ENCODE data around the gene GNAS-AS1.
A peak's percentile ranks its signal among the peaks of the same experiment; 100 is the strongest.

The GNAS-AS1 gene

DNA sequence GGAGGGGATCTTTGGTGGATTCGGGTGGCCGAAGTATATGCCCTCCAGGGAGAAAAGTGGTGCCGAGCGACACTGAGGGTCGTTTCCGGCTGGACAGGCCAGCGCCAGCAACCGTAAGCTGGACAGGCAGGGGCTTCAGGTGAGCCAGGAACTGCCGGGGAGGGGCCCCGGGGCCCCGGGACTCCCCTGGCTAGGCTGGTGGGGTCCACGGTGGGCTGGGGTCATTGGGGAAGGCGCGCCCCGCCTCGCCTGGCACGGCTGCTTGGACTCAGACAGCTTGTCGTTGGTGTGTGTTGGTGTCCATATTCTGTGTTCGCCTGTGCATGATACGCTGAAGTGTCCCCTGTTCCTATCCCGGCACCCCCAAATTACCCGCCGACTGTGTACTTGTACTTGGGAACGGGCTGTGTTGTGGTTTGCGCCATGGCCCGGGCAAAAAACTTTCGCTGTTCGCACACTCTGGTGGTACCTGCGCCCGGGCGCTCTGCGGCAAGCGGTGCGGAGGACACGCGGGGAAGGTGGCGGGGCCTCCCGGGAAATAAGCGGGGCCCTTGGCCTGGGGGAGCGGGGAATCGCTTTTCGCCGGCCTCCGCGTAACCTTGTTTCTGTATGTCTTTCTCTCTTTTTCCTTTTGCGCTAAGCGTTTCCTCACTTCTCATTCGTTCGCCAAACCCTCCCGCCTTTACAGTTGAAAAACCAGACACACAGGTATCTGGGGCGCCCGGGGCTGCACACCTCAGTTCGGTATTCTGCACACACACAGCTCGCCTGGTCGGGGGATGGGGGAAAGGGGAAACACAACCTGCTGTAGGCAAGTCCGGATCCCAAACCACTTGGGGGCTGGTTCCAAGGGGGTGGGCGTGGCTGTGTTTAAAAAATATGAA is 5.0 kb upstream of the GNAS-AS1 start:
- no peak for DNase-seq

DNA sequence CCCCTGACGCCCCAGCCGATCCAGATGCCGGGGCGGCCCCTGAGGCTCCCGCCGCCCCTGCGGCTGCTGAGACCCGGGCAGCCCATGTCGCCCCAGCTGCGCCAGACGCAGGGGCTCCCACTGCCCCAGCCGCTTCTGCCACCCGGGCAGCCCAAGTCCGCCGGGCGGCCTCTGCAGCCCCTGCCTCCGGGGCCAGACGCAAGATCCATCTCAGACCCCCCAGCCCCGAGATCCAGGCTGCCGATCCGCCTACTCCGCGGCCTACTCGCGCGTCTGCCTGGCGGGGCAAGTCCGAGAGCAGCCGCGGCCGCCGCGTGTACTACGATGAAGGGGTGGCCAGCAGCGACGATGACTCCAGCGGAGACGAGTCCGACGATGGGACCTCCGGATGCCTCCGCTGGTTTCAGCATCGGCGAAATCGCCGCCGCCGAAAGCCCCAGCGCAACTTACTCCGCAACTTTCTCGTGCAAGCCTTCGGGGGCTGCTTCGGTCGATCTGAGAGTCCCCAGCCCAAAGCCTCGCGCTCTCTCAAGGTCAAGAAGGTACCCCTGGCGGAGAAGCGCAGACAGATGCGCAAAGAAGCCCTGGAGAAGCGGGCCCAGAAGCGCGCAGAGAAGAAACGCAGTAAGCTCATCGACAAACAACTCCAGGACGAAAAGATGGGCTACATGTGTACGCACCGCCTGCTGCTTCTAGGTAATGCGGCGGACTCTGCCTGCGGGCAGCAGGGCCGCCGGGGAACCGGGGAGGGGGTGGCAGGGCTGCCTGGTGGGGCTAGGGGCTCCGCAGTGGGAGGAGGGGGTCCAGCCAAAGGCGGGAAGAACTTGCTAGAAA is 4.2 kb upstream of the GNAS-AS1 start:
- no peak for DNase-seq

DNA sequence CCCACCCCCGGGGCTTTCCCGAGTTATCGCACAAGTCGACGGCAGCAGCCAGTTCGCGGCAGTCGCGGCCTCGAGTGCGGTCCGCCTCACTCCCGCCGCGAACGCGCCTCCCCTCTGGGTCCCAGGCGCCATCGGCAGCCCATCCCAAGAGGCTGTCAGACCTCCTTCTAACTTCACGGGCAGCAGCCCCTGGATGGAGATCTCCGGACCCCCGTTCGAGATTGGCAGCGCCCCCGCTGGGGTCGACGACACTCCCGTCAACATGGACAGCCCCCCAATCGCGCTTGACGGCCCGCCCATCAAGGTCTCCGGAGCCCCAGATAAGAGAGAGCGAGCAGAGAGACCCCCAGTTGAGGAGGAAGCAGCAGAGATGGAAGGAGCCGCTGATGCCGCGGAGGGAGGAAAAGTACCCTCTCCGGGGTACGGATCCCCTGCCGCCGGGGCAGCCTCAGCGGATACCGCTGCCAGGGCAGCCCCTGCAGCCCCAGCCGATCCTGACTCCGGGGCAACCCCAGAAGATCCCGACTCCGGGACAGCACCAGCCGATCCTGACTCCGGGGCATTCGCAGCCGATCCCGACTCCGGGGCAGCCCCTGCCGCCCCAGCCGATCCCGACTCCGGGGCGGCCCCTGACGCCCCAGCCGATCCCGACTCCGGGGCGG is 3.4 kb upstream of the GNAS-AS1 start:
- no peak for DNase-seq

DNA sequence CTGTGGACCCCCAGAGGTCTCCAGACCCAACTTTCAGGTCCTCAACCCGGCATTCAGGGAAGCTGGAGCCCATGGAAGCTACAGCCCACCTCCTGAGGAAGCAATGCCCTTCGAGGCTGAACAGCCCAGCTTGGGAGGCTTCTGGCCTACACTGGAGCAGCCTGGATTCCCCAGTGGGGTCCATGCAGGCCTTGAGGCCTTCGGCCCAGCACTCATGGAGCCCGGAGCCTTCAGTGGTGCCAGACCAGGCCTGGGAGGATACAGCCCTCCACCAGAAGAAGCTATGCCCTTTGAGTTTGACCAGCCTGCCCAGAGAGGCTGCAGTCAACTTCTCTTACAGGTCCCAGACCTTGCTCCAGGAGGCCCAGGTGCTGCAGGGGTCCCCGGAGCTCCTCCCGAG is 2.8 kb upstream of the GNAS-AS1 start:
- DNase-seq: no peak

DNA sequence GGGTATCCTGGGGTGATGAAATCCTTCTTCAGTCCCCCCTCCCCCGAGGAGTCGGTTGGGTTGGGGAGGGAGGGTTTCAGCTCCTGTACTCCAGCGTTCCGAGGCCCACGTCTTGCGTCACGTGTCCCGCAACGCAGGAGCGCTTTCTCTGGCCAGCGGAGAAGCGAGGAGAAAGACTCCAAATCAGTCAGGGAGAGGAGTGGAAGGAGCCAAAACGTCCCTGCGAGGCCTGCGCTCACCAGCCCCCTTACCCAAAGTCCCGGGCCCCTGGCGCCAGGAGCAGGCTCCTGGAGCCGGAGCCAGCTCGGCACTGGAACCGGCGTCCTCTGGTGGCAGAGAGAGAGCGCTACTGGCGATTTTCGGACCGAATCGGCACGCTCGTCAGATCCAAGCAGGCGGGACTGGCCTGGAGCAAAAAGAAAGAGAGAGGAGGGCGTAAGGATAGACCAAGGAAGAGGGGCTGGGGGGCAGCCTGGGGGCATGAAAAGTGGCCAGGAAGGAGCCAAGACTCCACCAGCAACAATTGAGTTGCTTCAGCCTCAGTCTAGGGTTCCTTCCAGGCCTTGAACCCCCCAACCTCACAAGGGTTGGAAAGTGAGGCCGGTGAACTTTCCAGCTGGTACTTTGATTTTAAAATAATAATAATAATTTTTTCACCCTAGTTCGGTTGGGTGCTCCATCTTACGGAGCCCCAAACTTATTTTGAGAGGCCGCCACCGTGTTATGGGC is 2.0 kb upstream of the GNAS-AS1 start, which contains the start of gene GNAS:
TSS of gene GNAS (plus strand) at position 174 of the 729 bp plus-strand sequence.
- peak; percentile 12 to 43 (median 32) for DNase-seq

DNA sequence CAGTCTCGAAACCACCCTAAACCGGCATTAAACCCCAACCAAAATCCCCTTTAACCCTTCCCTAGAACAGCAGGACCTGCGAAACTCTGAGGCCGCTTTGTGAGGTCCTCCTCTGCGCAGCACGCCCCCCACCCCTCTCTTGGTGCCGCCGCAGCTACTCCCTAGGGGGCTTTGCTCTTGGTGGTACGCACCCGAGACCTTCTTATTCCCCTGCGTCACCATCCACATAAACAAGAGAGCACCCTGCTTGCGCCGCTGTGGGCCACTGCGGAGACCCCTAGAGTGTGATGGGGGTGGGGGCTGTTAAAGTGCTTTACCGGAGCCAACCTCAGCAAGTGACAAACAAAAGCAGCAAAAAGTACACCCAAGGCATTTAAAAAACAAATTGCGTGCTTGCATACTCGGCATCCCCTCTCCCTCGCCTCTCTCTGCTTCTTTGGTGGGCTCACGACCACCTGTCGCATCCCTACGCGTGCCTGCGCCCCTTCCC is 1.3 kb upstream of the GNAS-AS1 start:
- DNase-seq: no peak

DNA sequence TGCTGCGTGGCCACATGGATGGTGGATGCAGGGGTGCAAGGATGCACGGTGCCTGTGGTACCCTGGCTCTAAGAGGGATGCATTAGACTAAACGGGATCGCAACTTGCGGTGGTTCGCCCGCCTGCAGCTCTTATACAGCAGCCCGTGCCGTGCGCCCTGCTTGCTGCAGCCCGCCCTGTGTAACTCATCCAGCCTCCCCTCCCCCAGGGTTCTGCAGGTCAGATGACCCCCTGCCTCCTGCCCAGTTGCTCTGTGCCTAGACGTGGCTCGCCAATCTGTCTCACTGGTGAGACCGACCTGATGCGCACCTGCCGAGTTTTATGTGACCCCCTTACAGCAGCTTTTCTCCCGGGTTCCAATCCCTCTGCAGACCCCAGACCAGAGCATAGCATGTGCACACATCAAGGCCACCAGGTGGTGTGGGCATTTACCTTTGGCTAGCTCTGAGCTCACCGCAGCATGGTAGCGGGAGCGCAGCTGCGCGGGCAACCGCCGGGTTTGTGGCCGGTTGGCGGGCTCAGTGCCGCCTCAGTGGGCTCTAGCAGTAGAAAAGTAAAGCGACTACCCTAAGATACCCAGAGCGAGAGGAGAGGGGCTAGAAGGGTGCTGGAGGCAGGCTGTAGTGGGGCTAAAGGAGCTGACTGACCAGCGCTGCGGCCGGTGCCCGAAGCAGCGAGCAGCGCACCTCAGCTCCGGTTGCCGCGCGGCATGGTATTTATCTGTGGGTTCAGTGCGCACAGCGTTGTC is 693 bp upstream of the GNAS-AS1 start:
- DNase-seq: no peak

DNA sequence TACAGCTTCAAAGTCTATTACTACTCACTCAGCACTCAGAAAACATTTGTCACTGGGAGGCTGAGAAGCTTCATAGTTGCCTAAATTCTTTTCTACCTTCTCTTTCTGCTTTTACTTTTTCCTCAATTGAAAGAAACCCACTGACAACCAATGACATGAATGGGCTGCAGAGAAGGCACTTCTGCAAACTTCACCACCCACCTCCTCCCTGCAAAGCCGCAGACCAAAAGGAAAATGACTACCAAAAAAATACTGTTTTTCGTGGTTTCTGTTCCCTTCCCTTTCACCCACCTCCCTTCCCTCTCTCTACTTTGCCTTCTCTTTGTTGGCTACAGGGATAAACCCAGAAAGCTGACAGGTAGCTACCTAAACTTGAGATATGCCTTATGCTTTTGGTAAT is 3.2 kb downstream of the GNAS-AS1 start:
- DNase-seq: no peak

DNA sequence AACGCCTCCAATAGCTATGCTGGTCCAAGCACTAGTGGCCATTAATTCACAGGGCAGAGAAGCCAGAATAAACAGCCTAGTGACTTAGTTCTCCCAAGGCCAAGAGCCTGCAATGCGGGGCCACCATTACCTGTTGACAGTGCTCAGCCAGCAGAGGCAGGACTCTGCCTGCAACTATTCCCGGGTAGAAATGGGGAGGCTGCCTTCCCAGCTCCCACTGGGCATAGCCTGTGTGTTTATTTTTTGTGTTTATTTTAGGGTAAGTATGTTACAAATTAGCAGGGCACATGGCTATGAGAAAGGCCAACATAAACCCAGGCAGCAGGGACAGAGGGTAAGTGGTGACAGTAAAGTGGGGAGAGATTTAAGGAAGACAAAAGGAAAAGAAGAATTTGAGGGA is 5.0 kb downstream of the GNAS-AS1 start:
- no peak for DNase-seq

DNA sequence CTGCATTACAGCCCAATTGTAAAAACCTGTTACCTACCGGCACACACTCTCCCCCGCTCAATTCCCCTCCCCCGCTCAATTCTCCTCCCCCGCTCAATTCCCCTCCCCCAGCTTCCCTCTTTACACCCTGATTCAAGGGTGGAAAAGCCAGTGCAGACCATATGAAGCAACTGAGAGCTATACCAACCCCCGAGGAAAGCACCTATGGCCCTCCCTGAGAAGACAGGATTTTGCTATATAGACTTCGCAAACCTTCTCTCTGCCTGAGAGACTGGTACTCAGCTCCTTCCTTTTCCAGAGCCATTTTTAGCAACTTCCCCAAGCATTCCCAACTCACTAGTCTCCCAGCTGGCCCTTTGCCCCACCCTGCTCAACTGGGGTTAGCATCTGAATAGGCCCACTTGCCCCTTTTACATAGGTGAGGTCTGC is 7.6 kb downstream of the GNAS-AS1 start:
- DNase-seq: no peak

DNA sequence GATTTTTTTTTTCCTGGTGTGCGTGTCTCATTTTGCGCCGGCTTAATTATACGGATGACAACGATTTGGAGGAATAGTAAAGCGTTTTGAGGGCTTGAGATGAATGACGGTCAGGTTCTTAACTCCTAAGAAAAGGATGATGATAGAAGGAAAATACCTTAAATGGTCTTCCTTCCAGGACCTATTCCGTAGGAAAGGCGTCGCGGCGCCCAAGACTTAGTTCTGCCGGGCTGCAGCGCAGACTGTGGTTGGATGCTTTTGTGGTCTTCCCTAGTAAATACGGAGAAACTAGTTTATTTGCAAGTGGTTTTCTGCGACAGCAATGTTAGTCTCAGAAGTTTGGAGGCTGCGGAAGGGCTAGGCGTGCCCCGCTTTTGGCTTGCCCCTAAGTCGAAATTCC is 8.4 kb downstream of the GNAS-AS1 start:
- no peak for DNase-seq

DNA sequence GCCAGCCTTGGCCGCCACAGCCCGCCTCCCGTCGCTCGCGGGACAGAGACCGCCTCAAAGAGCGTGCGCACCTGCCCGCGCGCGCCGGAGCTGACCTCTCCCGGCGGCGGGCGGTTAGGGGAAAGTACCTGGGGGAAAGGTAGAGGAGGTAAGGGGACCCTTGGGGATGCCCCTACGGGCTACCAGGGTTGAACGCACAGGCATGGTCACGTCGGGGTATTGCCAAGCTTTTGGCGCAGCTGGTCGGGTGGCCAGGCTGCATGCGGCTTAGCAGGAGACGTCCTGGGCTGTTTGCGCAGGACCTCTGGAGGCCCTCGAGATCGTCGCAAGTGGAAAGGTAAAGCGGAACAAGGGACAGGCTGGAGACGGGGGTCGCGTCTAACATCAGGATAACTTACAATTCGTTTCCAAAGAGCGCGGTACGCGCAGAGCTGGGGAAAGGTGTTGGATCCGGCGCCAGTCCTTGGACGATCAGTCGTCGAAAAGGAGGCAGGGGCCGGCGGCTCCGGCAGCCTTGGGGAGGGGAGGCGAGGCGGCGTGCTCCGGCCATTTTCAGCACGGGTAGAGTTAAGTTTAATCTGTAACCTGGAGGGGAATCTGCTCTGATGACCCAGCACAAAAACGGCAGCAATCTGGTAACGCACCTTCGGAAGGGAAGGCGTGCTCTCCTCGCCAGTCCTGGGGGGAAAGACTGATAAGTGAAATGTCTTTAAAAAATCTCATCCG is 9.0 kb downstream of the GNAS-AS1 start:
- no peak for DNase-seq

DNA sequence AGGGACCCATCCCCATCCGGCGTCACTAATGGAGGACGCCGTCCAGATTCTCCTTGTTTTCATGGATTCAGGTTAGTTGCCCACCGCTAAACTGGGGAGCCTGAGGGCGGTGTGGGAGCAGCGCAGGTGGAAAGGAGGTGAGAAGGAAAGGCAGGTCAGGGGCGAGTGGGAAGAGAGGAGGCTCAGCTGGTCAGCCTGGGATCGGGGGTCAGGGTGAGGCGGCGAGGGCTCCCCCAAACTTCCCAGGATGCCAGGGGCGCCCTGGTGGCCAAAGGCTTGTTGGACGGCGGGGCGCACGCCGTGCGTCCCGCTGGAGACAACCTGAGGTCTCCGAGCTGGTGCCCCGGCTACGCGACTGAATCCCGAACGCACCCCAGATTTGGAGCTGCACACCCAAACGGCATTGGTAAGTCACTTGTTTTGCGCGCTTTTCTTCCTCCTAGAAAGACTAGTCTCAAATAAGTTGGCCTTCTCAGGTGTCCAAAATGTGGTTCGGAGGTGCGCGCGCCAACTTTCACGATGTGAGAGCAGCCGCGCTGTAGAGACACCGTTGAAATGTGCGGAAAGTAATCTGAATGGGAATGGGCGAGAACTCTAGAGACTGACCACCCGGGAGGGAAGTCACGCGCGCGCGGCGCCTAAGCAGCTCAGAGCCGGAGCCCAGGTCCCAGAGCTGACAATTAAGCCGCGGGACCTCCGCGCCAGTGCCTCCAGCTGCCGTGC is 9.7 kb downstream of the GNAS-AS1 start:
- DNase-seq: no peak

DNA sequence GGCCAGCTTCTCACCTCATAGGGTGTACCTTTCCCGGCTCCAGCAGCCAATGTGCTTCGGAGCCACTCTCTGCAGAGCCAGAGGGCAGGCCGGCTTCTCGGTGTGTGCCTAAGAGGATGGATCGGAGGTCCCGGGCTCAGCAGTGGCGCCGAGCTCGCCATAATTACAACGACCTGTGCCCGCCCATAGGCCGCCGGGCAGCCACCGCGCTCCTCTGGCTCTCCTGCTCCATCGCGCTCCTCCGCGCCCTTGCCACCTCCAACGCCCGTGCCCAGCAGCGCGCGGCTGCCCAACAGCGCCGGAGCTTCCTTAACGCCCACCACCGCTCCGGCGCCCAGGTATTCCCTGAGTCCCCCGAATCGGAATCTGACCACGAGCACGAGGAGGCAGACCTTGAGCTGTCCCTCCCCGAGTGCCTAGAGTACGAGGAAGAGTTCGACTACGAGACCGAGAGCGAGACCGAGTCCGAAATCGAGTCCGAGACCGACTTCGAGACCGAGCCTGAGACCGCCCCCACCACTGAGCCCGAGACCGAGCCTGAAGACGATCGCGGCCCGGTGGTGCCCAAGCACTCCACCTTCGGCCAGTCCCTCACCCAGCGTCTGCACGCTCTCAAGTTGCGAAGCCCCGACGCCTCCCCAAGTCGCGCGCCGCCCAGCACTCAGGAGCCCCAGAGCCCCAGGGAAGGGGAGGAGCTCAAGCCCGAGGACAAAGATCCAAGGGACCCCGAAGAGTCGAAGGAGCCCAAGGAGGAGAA is 10.5 kb downstream of the GNAS-AS1 start:
- DNase-seq: no peak

DNA sequence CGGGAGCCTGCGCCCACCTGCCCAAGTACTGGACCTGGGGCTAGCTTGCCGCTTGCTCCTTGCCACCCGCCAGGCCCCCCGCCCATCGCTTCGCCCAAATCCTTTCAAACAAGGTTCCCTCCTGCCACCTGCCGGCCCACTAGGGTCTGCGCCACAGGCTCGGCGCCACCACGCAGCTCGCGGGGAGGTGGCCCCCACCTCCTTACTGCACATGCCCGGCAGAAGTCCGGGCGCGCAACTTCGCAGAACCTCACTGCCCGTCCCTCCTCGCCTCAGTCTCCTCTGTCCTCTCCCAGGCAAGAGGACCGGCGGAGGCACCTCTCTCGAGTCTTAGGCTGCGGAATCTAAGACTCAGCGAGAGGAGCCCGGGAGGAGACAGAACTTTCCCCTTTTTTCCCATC is 11.2 kb downstream of the GNAS-AS1 start:
- peak in 4 of 6 experiments; percentile 18 to 36 (median 26) for DNase-seq

DNA sequence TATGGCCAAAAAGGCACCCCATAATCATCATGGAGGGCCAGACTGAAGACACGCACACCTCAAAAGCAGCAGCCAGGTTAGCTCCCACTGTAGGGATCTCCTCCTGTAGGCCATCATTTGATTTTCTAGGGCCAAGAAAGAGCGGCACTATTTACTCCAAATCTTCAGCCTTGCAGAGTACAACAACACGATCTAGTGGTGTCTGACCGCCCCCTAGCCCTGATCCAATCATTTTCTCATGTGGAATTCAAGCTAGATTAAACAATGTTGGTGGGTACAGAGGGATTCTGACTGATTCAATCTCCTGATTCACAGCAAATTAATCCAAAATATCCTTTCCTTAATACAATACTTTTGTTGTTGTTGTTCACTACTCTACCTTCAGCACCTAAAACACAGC is 12.5 kb downstream of the GNAS-AS1 start:
- no peak for DNase-seq

DNA sequence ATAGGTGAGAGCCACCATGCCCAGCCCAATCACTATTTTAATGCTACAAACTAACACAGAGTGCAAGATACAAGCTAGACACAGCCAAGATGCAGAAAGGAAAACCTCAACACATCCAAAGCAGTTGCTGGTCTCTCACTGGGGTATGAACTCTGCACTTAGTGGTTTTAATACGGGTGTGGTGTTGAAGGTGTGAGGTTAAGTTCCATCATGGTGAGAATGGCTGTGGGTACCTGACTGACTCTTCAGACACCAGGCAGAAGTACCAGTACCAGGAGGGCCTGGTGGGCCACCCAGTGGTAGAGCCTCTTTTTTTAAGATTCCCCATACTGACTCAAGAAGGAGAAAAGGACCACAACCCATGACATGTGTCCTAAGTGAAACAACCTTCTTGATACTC is 13.0 kb downstream of the GNAS-AS1 start:
- DNase-seq: no peak

DNA sequence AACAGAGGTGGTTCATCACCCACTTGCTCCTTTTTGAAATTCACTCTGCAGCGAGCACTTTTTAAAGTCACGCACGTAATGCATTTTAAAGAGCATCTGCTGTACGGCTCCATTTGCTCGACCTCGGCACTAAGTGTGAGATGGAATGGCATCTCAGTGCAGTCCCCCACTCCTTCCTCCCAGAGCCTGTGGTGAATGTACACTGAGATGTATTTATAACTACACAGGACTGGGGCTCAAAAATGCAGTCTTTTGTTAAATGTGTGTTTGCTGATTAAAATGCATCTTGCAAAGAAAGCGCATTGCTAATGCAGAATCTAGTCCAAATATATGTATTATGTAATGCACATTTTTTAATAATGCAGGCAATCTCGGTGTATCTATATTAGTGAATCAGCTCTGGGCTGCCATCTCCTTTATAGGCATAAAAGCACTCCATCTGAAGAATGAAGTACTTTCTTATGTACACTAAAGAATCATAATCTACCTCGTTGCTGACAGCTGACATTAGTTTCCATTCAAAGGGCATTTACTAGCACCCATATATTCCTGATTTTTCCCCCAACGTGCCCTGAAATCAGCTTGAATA is 14.0 kb downstream of the GNAS-AS1 start:
- DNase-seq: no peak

DNA sequence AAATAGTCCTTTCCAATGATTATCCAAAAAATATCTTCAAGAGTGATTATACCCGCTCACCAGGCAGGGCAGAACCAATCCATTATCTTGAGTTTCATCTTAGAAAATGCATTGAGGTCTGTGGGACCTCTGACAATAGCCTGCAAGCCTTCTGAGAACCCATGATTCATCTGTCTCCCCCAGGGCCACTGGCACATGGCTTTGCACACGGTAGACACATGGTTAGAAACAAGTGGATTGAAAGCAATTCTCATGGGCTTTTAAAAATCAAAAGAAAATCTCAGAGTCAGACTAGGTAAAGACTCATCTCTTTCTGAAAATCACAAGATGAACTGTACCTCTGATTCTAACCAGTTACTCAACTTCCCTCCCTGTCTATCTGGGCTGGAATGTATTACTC is 15.5 kb downstream of the GNAS-AS1 start:
- DNase-seq: no peak
